Brain microvascular endothelial cell (primary cell): ENCODE results near the gene TASP1.

Experiments used
- DNase-seq: peaks from one replicate; pipeline ENCODE4 v3.0.0-alpha.2; 2020
- H3K27ac ChIP-seq: fragments of 250-450 bp; sonication (Bioruptor Pico); 2 replicates; pipeline ENCODE4 v1.5.1; 2020; ENCODE audit warnings: mild to moderate bottlenecking, moderate library complexity
- H3K27me3 ChIP-seq: fragments of 250-450 bp; sonication (Bioruptor Pico); replicated peaks from 2 replicates; pipeline ENCODE4 v1.5.1; 2020; ENCODE audit warnings: mild to moderate bottlenecking
- H3K36me3 ChIP-seq: fragments of 250-450 bp; sonication (Bioruptor Pico); replicated peaks from 2 replicates; pipeline ENCODE4 v1.5.1; 2020; ENCODE audit warnings: mild to moderate bottlenecking
- H3K4me3 ChIP-seq: 2 replicates; pipeline ENCODE4 v1.5.1; 2011; ENCODE audit warnings: low read depth, mild to moderate bottlenecking, control low read depth, low read length, moderate library complexity
- CTCF ChIP-seq: IDR thresholded peaks from 2 replicates; pipeline ENCODE4 v1.5.1; 2011; ENCODE audit warnings: low read depth, mild to moderate bottlenecking, moderate library complexity, low read length, control low read depth, inconsistent platforms; ENCODE audit errors: missing control alignments
- in situ Hi-C: cut with HindIII; loops from 2 replicates; pipeline ENCODE4 v1.10.0; 2017; ENCODE audit warnings: low sequenced_read_pairs, low pct_ligation_motif_present

Gene TASP1

GRCh38 chr20:13464702-13465101 is 174.0 kb downstream of the TASP1 start:
- Histone ChIP-seq H3K27me3 (no peaks in the 10 kb centered on the region), H3K4me3 (no peak overlapping the region), H3K36me3 (no peaks in the 10 kb centered on the region), H3K27ac (no peak overlapping the region)
- DNase-seq: peak; percentile 11
- in situ Hi-C loops: no loop called here
- TF ChIP-seq CTCF: no peak

GRCh38 chr20:13461849-13462458 is 176.8 kb downstream of the TASP1 start:
- H3K27ac ChIP-seq: no peak overlapping the region
- DNase-seq: no peak
- H3K36me3 ChIP-seq: no peaks in the 10 kb centered on the region
- H3K4me3 ChIP-seq: no peak overlapping the region
- in situ Hi-C loops: no loop called here
- no peaks in the 10 kb centered on the region for H3K27me3 ChIP-seq
- TF ChIP-seq CTCF: no peak

GRCh38 chr20:13458860-13459451 is 179.8 kb downstream of the TASP1 start:
- Histone ChIP-seq H3K36me3 (no peaks in the 10 kb centered on the region), H3K4me3 (no peak overlapping the region), H3K27ac (no peak overlapping the region), H3K27me3 (no peaks in the 10 kb centered on the region)
- DNase-seq: peak; percentile 32
- peak; percentile 91 for TF ChIP-seq CTCF
- in situ Hi-C loops: no loop called here

GRCh38 chr20:13457487-13457886 is 181.2 kb downstream of the TASP1 start:
- Histone ChIP-seq H3K4me3 (no peak overlapping the region), H3K27ac (no peak overlapping the region), H3K36me3 (no peaks in the 10 kb centered on the region), H3K27me3 (no peaks in the 10 kb centered on the region)
- in situ Hi-C loops: no loop called here
- TF ChIP-seq CTCF: no peak
- no peak for DNase-seq

GRCh38 chr20:13455713-13456112 is 183.0 kb downstream of the TASP1 start:
- no peaks in the 10 kb centered on the region for H3K36me3 ChIP-seq
- in situ Hi-C loops: no loop called here
- H3K4me3 ChIP-seq: no peak overlapping the region
- H3K27me3 ChIP-seq: no peaks in the 10 kb centered on the region
- no peak overlapping the region for H3K27ac ChIP-seq
- DNase-seq: no peak
- TF ChIP-seq CTCF: no peak

GRCh38 chr20:13453367-13453766 is 185.4 kb downstream of the TASP1 start:
- in situ Hi-C loops: no loop called here
- Histone ChIP-seq H3K36me3 (no peaks in the 10 kb centered on the region), H3K4me3 (no peak overlapping the region), H3K27ac (no peak overlapping the region), H3K27me3 (no peaks in the 10 kb centered on the region)
- no peak for TF ChIP-seq CTCF
- no peak for DNase-seq
